K562 (cell line): ENCODE measurements around the gene TBC1D2.

Source experiments
- EP300 ChIP-seq: IDR thresholded peaks from 2 replicates; pipeline ENCODE4 v1.6.1; 2012; ENCODE audit warnings: low read length, improper control_type of control experiment
- FOXK1 ChIP-seq: sonication (generic); formaldehyde crosslinking; IDR thresholded peaks from 2 replicates; pipeline ENCODE4 v1.8.0; 2022; ENCODE audit warnings: missing genetic modification reagents, mild to moderate bottlenecking, borderline replicate concordance
- NFIC ChIP-seq: fragments of 450-650 bp; IDR thresholded peaks from 2 replicates; pipeline ENCODE4 v1.6.1; 2017; ENCODE audit warnings: mild to moderate bottlenecking, inconsistent platforms

- no peak for TF ChIP-seq NFIC
- TF ChIP-seq FOXK1 (CRISPR knock-in tag) = no peak
- TF ChIP-seq EP300 = no peak
Observed at GRCh38 chr9:98284754-98285153, 29.3 kb upstream of the TBC1D2 start.
